Measurements from ENCODE around the gene LRSAM1. TPM values are rescaled to one million over a fixed set of nuclear protein-coding genes. Genes with fewer than 3 reads are reported as not detected.

LRSAM1 gene
- total and polyA plus RNA-seq, 9 of the 15 experiments (the other 6 are each of a cell fraction or from before 2014, with no cell fraction given), result 0.07 to 16.2 (median 4.7) TPM

DNA sequence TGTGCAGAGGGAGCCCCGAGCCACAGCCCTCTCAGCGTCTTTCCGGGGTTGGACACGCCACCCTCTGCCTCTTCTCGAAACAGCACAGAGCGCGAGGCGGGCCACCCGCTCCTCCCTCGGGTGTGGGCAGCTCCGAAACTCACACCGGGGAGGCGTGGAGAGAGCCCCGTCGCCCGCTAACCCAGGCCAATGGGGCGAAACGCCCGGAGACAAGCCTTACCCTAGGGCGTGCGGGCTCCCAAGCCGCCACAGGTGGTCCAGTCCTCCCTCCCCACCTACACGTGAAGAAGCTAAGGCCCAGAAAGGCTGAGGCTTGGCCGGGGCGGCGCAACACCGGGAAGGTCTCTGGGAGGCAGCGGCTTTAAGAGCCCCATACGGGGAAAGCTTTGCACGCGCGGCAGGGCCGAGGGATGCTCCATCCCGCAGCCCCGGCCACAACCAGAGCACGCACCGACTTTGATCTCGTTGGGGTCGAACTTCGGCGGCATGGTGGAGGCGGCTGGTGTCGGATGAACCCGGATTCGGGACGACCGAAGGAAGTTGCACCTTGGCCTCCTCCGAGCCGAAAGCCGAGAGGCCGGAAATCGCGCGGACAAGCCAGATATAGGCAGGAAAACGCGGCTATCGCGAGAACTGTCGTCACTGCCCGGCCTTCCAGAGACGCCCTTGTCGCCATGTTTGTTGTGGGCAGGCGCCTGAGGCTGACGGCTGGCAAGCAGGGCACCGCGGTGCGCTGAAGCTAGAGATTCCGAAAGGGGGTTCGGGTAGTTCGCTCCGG lies at the start of gene LRSAM1, which contains the start of gene RPL12 (continued):
- TF ChIP-seq CBFB (CRISPR knock-in tag; IDR thresholded peaks at IDR 0.05) (0 out of 2 replicates have a peak, but pooled peaks have one; percentile 73), ZZZ3 (IDR thresholded peaks at IDR 0.05) (peak; percentile 98), THRAP3 (IDR thresholded peaks at IDR 0.05; ENCODE audit: borderline replicate concordance) (peak; percentile 91; the same call in 1 of the 2 replicates), SAP30 (IDR thresholded peaks at IDR 0.05; ENCODE audit: borderline replicate concordance, insufficient read depth, low read depth, low read length, poor library complexity, severe bottlenecking) (peak; percentile 76), ZNF77 (CRISPR knock-in tag; IDR thresholded peaks at IDR 0.05) (0 out of 2 replicates have a peak, but pooled peaks have one; percentile 52), CBFA2T3 (IDR thresholded peaks at IDR 0.05) (no peak), PHTF2 (CRISPR knock-in tag; IDR thresholded peaks at IDR 0.05) (no peak), PRMT5 (CRISPR knock-in tag; IDR thresholded peaks at IDR 0.05) (no peak), MAZ (CRISPR knock-in tag; conservative IDR thresholded peaks at IDR 0.05 in 1 of 2, IDR thresholded peaks at IDR 0.05 in 1 of 2) (peak; percentile 62 to 69), RBM15 (IDR thresholded peaks at IDR 0.05; ENCODE audit: insufficient read depth, low read length) (peak; percentile 98; the same call in 1 of the 2 replicates), SMARCA4 (IDR thresholded peaks at IDR 0.05) (no peak), JUNB (CRISPR knock-in tag; conservative IDR thresholded peaks at IDR 0.05) (no peak), PCBP1 (IDR thresholded peaks at IDR 0.05; ENCODE audit: low read depth, low read length, poor library complexity, severe bottlenecking) (peak; percentile 96), DNMT1 (IDR thresholded peaks at IDR 0.05) (0 out of 2 replicates have a peak, but pooled peaks have one; percentile 82), ZNF184 (CRISPR knock-in tag; IDR thresholded peaks at IDR 0.05) (no peak), HSF4 (CRISPR knock-in tag; IDR thresholded peaks at IDR 0.05; ENCODE audit: borderline replicate concordance) (no peak), HLTF (IDR thresholded peaks at IDR 0.05) (no peak), ZNF224 (CRISPR knock-in tag; IDR thresholded peaks at IDR 0.05) (no peak), CBFA2T2 (conservative IDR thresholded peaks at IDR 0.05) (peak; percentile 2; the same call in 1 of the 2 replicates), RBM39 (optimal IDR thresholded peaks at IDR 0.05; ENCODE audit: low read depth, low read length) (peak; percentile 84), PYGO2 (tag; IDR thresholded peaks at IDR 0.05) (no peak)
- TF ChIP-seq, protein P1, sequence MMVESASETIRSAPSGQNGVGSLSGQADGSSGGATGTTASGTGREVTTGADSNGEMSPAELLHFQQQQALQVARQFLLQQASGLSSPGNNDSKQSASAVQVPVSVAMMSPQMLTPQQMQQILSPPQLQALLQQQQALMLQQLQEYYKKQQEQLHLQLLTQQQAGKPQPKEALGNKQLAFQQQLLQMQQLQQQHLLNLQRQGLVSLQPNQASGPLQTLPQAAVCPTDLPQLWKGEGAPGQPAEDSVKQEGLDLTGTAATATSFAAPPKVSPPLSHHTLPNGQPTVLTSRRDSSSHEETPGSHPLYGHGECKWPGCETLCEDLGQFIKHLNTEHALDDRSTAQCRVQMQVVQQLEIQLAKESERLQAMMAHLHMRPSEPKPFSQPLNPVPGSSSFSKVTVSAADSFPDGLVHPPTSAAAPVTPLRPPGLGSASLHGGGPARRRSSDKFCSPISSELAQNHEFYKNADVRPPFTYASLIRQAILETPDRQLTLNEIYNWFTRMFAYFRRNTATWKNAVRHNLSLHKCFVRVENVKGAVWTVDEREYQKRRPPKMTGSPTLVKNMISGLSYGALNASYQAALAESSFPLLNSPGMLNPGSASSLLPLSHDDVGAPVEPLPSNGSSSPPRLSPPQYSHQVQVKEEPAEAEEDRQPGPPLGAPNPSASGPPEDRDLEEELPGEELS (CRISPR knock-in tag; IDR thresholded peaks at IDR 0.05; ENCODE audit: borderline replicate concordance), result peak; percentile 75

All from K562 (cell line).